NCI-H82 treated with DMSO at 0.1 percent for 48 hours (cell line): ENCODE data around the gene KIF26B.

ENCODE experiments used
- DNase-seq: peaks from one replicate; lab custom pipeline; 2025; ENCODE audit not compliant: unreplicated experiment; lab: John Stamatoyannopoulos, UW

The KIF26B gene

DNA sequence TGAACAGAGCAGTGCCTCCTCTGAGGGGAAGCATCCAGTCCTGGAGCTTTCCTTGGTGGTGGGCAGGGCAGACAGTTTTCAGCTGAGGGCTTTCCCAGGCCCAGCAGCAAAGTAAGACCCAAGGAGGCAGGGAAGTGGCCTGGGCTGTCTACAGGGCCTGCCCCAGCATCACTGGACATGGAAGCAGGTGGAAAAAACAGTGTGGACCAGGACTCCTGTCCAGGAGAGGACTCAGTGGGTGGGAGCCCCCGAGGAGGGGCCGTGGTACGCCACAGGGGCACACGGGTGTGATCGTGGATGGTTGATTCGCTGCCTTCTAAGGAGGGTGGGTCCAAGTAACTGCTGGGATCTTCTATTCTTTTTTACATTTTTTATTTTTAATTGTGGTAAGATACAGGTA lies 387.6 kb downstream of the KIF26B start:
- no peak for DNase-seq

DNA sequence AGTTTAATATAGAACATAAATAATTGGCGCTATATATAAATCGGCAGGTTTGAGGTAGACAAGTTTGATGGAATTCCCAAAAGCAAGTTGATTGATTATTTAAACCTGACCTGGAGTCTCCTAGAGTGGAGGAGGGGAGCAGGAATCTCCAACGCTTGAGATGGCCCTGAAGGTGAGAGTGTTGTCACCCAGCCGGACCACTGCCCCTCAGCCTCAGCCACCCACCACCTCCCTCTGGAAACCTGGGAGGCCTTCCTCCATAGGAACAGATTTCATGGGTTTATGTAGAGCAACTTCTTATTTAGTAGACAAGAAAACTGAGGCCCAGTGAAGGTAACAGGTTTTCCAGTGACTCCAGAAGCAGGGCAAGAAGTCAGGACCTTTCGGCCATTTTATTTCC lies 389.5 kb downstream of the KIF26B start:
- no peak for DNase-seq

DNA sequence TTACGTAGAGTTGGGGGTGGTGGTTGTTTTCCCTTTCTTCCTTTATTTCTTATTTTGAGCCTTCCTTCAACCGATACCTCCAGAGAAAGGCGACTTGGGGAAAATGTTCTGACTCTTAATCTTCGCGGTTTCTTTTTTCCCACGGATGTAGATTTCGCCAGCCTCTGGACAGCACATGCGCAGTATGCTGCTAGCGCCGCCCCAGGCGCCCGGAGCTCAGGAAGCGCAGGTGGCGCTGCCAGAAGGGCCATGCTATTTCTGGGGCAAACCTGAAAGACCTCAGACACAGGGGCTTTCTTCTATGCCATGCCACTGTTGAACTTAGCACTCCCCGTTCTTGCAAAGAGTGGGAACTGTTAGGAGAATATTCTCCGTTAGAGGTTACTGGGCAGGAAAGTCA lies 392.1 kb downstream of the KIF26B start:
- no peak for DNase-seq

DNA sequence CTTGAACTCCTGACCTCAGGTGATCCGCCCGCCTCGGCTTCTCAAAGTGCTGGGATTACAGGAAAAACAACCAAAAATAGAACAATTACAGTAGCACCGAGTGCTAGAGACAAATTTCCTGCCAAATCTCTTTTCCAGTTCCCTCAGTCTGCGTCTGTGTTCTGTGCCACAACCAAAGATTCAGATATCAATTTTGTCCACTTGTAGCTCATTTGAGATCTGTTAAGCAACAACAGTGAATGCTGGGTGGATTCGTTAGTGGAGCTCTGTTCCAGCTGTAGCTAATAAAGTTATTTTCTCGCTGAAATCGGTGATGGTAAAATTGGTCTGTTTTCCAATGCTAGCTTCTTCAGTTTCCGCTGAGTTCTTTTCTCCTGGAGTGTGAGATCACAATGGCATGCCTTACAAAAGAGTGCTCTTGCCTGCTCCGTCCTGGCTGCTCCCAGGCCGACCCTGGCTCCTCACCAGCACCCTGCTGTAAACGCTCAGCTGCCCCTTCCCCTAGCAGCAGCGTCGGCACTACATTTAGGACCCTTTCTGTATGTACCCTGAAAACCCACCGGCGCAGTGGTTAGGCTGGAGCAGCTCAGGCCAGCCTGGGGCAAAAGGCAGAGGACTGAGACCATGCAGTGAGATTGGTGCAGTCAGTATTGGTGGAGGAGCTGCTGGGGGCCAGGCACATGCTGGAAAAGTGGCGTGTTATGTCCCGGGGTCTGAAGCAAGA lies 395.4 kb downstream of the KIF26B start:
- no peak for DNase-seq

DNA sequence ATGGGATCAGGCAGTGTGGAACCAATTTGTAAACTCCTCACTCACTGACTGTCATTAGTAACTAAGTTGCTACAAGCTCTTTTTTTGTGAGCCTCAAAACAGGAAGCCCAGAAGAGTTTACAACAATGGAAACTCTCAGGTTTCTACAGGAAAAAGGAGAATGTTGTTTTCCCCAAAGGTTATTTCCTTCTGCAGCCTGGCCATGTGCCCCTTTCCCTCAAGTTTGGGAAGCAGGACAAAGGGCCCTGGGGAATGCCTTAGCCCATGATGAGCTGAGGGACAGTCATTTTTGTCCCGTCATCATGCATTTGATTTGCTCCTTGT lies 395.9 kb downstream of the KIF26B start:
- DNase-seq, result no peak

DNA sequence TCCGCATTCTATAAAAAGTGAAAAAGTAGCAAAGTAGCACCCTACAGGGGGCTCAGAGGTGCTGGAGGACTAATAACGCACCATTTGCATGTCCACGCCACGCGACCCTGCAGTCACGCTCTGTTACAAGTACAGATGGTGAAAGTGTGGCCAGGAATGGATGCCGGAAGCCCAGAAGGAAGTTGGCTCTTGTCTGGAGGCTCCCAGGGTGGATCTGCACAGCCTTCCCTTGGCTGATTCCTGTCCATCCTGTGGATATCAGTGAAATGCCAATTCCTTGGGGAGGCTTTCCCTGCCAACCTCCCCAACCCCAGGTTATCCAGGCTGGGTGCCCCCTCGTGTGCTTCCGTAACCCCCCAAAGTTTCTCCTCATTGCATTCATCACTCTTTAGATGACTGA lies 396.8 kb downstream of the KIF26B start:
- no peak for DNase-seq

DNA sequence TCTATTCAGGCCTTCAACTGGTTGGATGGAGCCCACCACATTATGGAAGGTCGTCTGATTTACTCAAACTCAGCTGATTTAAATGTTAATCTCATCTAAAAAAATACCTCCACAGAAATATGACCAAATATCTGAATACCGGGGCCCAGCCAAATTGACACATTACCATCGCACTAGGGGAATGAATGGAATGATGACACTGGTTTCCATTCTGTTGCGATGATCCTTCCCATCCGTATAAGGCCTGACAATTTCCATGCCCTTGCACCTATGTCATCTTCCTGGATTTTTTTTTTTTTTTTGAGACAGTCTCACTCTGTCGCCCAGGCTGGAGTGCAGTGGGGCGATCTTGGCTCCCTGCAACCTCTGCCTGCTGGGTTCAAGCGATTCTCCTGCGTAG lies 397.5 kb downstream of the KIF26B start:
- no peak for DNase-seq

DNA sequence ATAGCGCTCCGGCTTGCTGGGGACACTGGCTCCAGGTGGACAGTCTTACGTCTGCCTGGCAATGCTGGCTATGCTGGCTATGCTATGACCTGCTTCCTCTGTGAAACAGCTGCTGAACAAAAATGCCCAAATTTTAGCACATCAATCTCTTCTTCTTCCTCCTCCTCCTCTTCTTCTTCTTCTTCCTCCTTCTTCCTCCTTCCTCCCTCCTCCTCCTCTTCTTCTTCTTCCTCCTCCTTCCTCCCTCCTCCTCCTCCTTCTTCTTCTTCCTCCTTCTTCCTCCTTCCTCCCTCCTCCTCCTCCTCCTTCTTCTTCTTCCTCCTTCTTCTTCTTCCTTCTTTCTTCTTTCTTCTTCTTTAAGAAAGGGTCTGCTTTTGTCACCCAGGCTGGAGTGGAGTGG lies 401.3 kb downstream of the KIF26B start:
- no peak for DNase-seq

DNA sequence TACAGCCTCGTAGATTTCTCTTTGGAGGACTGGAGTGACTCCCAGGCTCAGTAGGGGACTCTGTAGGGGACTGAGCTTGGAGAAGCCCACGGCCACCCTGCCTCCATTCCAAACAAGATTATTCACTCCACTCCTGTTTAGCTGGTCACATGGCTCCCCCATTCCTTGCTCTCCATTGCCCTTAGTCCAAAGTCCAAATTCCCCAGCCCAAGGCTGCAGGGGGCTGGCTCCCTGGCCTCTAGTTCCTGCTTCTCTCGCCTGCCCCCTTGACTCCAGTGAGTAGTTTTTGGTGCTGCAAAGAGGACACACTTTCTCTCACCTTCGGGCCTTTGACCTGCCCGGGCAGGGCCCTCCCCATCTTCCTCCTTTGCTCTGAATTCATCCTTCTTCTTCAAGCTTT lies 403.3 kb downstream of the KIF26B start:
- no peak for DNase-seq

DNA sequence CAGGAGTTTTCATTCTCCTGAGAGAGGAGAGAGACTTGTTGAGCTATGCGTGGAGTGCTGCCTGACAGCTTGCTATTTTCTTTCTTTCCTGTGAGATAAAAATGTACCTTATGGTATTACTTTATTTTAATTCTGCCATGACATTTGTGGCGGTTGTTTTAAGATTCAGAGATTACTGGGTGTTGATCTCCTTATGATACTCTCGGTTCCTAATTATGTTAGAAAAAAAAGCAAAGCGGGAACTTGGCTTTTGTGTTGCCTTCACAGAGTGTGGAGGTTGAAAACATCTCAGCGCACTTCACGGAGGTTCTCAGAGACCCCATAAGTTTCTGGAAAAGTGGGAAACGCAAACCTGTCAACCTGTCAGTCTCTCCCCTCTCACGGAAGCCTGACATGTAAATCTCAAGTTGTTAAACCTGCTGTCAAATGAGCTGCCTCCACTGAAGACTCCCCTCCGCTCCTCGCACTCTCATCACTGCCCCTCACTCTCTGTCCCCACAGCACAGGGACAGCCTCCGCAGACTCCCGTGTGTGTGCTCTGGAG lies 405.6 kb downstream of the KIF26B start:
- DNase-seq, result no peak

DNA sequence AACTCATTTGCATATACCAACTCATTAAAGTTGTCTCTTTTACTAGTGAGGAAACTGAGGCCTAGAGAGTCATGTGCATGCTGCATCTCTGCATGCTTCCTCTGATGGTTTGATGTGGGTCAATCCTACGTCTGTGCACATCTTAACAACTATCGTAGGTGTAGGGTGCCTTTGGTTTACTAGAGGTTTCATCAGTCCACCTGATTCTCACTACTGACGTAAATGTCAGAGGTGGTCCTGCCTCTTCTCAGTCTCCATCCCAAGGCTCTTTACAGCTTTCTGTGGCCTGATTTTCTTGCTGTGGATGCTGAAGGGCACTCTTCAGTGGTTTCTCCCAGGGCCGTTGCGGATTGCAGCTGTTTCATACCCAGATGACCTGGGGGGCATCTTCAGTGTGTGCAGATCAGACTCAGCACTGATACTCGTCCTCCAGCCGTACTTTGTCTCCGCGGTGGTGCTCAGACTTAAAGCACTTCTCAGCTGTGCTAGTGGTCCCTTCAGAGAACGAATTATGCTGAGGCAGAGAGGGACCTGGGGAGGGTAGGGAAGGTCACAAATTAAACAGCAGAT lies 407.0 kb downstream of the KIF26B start:
- DNase-seq, result no peak

DNA sequence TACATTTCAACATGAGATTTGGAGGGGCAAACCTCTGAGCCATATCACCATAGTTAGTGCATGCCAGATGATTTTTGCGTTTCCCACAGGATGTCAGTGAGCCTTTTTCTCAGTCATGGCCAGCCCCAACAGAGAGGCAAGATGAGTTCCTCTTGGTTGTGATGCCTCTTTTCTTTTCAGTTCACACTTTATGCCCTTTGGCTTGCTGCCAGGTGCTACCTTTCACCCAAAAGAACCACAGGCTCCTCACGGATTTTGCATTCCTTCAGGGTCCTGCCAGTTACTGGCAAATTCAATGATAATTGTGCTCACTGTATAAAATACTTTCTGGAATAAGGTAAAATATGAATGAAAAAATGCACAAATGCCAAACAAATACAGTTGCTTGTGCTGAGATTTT lies 411.3 kb downstream of the KIF26B start:
- no peak for DNase-seq

DNA sequence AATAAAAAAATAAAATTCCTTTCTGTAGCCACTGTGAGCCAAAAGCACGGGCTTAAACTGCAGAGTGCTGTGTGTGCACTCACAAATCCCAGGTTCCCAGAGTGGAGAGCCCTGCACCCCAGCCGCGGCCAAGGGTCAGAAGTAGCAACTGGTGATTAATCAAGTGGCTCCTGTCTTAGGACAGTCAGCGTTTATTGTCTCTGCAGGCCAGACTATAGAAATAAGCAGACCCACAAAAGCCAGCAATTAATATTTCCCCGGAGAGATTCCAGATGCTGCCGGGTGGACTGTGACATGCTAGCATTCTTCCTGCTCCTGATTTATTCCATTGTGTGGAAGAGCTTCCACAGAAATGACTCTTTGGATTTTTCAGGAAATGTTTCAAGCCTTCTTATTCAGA lies 412.2 kb downstream of the KIF26B start:
- no peak for DNase-seq

DNA sequence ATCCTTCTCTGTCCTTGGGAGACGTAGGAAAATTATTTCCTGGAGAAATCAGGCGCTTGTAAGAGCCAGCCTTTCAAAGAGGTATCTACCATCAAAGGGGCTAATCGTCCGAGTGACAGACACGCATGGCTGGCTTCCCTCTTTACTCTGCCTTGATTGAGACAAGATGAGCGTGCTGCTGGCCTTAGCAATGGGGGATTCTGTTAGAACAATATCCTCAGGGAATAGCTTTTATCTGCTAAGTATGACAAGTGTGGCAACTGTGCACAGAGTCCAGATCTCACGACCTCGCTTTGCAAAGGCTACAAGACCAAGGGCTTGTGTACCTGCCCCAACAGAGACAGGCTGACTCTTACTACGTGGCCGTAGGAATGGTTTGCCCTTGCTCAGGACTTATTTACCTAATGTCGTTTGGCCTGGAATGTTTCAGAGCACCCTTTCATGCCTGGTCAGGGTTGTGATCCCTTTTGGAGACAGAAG lies 417.1 kb downstream of the KIF26B start:
- no peak for DNase-seq

DNA sequence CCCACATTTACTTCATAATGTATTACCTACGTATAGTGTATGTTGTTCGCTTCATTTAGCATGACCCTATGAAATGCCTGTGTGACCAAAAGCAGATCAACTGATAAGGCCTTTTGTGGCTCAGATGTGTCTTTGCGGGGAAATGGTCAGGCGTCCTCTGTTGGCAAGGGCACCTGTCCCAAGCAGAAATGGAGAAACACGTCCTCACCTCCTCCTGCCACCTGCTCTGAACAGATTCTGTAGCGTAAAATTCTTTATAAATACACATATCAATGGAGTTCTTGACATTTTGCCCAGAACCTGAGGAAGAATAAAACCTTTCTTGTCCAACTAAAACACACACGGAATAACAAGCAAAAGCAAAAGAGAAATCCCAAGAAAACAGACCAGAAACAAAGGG lies 417.9 kb downstream of the KIF26B start:
- DNase-seq, result no peak

DNA sequence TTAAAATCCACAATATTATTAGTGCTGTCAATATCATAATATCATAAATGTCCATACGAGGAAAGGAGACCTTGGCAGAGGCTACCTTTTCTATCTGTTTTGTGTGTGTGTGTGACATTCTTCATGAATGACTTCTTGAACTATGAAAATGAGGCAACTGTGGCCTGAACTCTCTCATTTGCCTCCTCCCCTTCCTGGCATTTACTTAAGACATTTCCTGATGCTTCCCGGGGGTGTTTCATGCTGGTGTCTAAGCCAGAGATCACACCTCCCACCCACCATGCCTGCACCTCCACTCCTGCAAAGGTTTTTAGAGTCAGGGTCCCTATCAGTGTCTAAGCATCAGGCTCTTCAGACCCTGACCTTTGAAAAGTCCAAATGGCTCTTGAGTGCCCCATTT lies 420.9 kb downstream of the KIF26B start:
- DNase-seq, result no peak

DNA sequence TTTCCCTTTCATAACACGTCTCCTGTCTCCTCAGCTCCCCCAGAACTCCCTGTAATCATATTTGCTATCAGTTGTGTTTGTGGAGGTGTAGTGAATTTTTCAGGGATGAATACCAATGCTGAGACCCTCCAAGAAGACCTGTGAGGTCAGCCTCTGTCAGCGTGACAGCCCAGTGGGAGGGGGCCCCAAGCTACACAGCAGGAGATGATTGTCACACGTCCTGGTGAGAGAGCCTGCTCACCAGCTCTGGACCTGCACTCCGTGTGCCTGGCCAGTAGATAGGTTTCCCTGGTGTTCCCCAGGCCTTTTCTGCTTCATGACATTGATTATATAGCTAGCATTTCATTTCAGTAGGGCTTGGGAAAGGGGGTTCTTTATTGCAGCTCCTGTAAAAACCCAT lies 421.5 kb downstream of the KIF26B start:
- DNase-seq, result no peak

DNA sequence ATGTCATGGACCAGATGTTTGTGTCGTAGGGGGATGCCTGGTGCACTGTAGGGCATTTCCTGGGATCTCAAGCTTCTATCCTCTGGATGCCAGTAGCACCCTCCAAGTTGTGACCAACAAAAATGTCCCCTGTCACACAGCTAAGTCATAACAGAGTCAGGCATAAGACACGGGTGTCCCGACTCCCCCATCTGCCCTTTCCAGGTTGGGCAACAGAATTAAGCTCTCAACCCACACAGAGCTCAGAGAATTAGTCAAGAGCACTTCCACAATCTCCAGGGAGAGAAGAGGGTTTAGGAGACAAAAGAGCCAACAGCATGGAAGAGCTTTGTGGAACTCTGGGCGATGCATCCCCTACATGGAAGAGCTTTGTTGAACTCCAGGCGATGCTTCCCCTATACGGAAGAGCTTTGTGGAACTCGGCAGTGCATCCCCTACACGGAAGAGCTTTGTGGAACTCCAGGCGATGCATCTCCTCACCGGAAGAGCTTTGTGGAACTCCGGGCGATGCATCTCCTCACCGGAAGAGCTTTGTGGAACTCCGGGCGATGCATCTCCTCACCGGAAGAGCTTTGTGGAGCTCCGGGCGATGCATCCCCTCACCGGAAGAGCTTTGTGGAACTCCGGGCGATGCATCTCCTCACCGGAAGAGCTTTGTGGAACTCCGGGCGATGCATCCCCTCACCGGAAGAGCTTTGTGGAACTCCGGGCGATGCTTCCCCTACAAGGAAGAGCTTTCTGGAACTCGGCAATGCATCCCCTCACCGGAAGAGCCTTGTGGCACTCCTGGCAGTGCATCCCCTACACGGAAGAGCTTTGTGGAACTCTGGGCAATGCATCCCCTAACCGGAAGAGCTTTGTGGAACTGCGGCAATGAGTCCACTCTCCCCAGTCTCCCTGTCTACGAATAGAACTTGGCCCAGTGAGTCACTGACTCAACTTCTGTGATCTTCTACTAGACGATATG lies 422.7 kb downstream of the KIF26B start:
- no peak for DNase-seq

DNA sequence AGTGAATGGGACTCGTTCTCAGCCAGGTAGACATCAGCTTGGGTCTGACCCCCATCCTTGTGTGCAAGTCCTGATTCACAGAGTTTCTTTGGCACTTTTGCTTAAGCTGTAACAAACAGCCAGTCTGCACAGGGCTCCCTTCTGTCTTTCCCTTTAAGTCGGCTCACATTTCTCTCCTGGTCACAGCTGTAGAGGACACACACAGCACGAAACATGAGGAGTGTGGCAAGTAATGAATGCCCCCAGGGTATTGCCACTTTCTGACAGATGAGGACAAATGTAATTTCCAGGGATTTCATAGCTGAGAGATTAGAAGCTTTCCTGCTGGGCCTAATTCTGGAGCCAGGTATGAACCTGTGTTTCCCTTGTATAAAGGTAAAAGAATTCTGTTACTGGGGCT lies 423.5 kb downstream of the KIF26B start:
- no peak for DNase-seq

DNA sequence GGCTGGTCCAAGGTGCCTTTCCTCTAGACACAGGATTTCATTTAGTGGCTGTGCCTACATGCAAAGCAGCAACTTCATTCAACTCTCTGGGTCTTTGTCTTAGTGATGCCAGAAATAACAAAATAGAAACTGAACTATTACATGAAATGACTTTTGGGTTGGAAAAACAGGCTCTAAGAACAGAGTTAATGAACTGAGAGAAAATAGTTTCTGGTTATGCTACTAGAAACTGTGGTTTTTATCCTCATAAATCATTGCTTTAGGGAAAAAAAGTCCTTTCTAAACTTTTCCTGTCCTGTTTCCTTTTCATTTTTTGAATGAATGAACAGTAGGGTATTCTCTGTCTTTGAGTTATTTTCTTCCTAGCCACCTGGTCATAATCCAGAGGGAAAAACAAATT lies 424.0 kb downstream of the KIF26B start:
- no peak for DNase-seq

DNA sequence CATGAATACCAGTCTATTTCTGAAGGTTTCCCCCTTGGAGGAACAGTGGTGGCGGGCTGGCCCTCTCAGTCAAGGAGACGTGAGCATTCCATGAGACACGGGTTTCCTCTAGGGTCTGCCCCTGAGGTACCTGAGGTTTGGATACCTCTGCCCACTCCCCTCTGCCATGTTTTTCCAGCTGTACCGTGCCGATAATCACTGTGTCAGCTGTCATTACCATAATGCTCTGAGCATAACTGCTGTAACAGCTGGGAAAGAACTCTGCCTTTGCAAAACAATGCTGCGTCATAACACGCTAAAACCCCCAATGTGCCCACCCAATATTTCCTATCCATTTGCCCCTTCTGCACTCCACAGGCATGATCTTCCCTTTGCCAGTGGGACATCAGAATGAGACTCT lies 425.1 kb downstream of the KIF26B start:
- no peak for DNase-seq

DNA sequence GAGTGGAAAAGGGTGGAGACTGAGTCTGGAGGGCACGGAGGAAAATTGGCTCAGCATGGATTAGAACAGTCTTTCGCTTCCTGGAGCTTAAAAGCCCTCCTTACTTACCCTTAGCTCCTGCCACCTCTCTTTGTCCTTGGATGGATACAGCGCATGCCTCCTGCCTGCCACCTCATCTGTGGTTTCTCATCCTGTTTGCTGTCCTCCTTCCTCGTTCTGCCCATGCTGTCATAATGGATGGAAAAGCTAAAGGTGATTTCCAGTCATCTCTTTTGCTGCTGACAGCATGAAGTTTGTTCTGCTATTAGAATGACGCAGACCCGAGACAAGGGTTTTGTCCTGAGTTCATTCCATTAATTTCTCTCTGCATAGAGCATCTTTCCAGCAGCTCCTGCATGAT lies 425.9 kb downstream of the KIF26B start:
- DNase-seq, result no peak
